ENCODE results near the gene ZDHHC14.
"Not testable (repeated sequence)": the region's sequence is repeated elsewhere in the genome, so short reads cannot be mapped to it uniquely, and the experiment has no call there.

Gene ZDHHC14

GRCh38 chr6:157552820-157553485 lies 172.0 kb downstream of the ZDHHC14 start:
- H3K4me3 ChIP-seq, result no peak overlapping the region
- peaks cover 3% of the 10 kb centered on the region; the same call in 1 of the 2 replicates for H3K9me3 ChIP-seq
- no peak for TF ChIP-seq Cebpa-rat (IDR thresholded peaks at IDR 0.05)
- no peaks in the 10 kb centered on the region for H3K36me3 ChIP-seq
- no peaks in the 10 kb centered on the region for H3K27me3 ChIP-seq
- no peak overlapping the region for H3K27ac ChIP-seq
- no peak overlapping the region for H3K4me2 ChIP-seq
- no peaks in the 10 kb centered on the region for H4K20me1 ChIP-seq
- peaks cover 37% of the 10 kb centered on the region for H3K4me1 ChIP-seq
- H3K9ac ChIP-seq, result no peak overlapping the region

GRCh38 chr6:157554747-157555146 lies 173.8 kb downstream of the ZDHHC14 start:
- H3K4me3 ChIP-seq, result no peak overlapping the region
- H3K27me3 ChIP-seq, result no peaks in the 10 kb centered on the region
- H3K4me2 ChIP-seq, result no peak overlapping the region
- H3K9me3 ChIP-seq, result no peaks in the 10 kb centered on the region
- TF ChIP-seq Cebpa-rat (IDR thresholded peaks at IDR 0.05), result no peak
- H3K27ac ChIP-seq, result no peak overlapping the region
- H3K9ac ChIP-seq, result no peak overlapping the region
- no peaks in the 10 kb centered on the region for H3K36me3 ChIP-seq
- H3K4me1 ChIP-seq, result peaks cover 26% of the 10 kb centered on the region
- H4K20me1 ChIP-seq, result no peaks in the 10 kb centered on the region

- H3K27ac ChIP-seq, result no peak overlapping the region
- H3K27me3 ChIP-seq, result no peaks in the 10 kb centered on the region
- H3K9ac ChIP-seq, result no peak overlapping the region
- H4K20me1 ChIP-seq, result no peaks in the 10 kb centered on the region
- no peak overlapping the region for H3K4me3 ChIP-seq
- TF ChIP-seq Cebpa-rat (IDR thresholded peaks at IDR 0.05), result no peak
- H3K4me1 ChIP-seq, result peaks cover 20% of the 10 kb centered on the region
- no peaks in the 10 kb centered on the region for H3K36me3 ChIP-seq
- no peak overlapping the region for H3K4me2 ChIP-seq
- no peaks in the 10 kb centered on the region for H3K9me3 ChIP-seq
Measured at GRCh38 chr6:157555455-157556143, 174.6 kb downstream of the ZDHHC14 start.

GRCh38 chr6:157556144-157556645 lies 175.2 kb downstream of the ZDHHC14 start:
- Histone ChIP-seq H3K27ac (peak overlapping the region; percentile 39; the same call in 1 of the 2 replicates), H3K4me1 (peaks cover 20% of the 10 kb centered on the region), H3K4me2 (peak overlapping the region; percentile 74), H3K27me3 (no peaks in the 10 kb centered on the region), H3K9ac (no peak overlapping the region), H3K36me3 (no peaks in the 10 kb centered on the region), H3K4me3 (no peak overlapping the region), H4K20me1 (no peaks in the 10 kb centered on the region), H3K9me3 (no peaks in the 10 kb centered on the region)
- TF ChIP-seq Cebpa-rat (IDR thresholded peaks at IDR 0.05), result no peak

GRCh38 chr6:157556671-157557430 lies 175.9 kb downstream of the ZDHHC14 start:
- TF ChIP-seq Cebpa-rat (IDR thresholded peaks at IDR 0.05), result no peak
- H3K4me3 ChIP-seq, result no peak overlapping the region
- no peak overlapping the region for H3K9ac ChIP-seq
- H3K36me3 ChIP-seq, result no peaks in the 10 kb centered on the region
- H3K27me3 ChIP-seq, result no peaks in the 10 kb centered on the region
- H3K4me2 ChIP-seq, result peak overlapping the region; percentile 74
- H3K9me3 ChIP-seq, result no peaks in the 10 kb centered on the region
- no peaks in the 10 kb centered on the region for H4K20me1 ChIP-seq
- H3K27ac ChIP-seq, result peak overlapping the region; percentile 39
- H3K4me1 ChIP-seq, result peaks cover 26% of the 10 kb centered on the region

- no peak overlapping the region; the same call in 1 of the 2 replicates for H3K27ac ChIP-seq
- H4K20me1 ChIP-seq, result no peaks in the 10 kb centered on the region
- H3K4me2 ChIP-seq, result peak overlapping the region; percentile 74
- H3K9me3 ChIP-seq, result no peaks in the 10 kb centered on the region
- peaks cover 33% of the 10 kb centered on the region for H3K4me1 ChIP-seq
- no peak overlapping the region for H3K9ac ChIP-seq
- no peaks in the 10 kb centered on the region for H3K36me3 ChIP-seq
- H3K27me3 ChIP-seq, result no peaks in the 10 kb centered on the region
- no peak for TF ChIP-seq Cebpa-rat (IDR thresholded peaks at IDR 0.05)
- H3K4me3 ChIP-seq, result no peak overlapping the region
Measured at GRCh38 chr6:157557559-157557958, 176.6 kb downstream of the ZDHHC14 start.

- Histone ChIP-seq H3K27ac (no peak overlapping the region), H3K36me3 (no peaks in the 10 kb centered on the region), H3K9me3 (no peaks in the 10 kb centered on the region), H3K27me3 (no peaks in the 10 kb centered on the region), H3K4me3 (no peak overlapping the region), H3K4me1 (peaks cover 37% of the 10 kb centered on the region), H3K9ac (no peak overlapping the region), H4K20me1 (no peaks in the 10 kb centered on the region), H3K4me2 (peak overlapping the region; percentile 74)
- no peak for TF ChIP-seq Cebpa-rat (IDR thresholded peaks at IDR 0.05)
Measured at GRCh38 chr6:157558049-157558448, 177.1 kb downstream of the ZDHHC14 start.

- Histone ChIP-seq H3K9ac (no peak overlapping the region), H3K9me3 (no peaks in the 10 kb centered on the region), H3K4me3 (no peak overlapping the region), H4K20me1 (no peaks in the 10 kb centered on the region), H3K27me3 (no peaks in the 10 kb centered on the region), H3K27ac (no peak overlapping the region), H3K36me3 (no peaks in the 10 kb centered on the region), H3K4me1 (peaks cover 43% of the 10 kb centered on the region), H3K4me2 (no peak overlapping the region)
- TF ChIP-seq Cebpa-rat (IDR thresholded peaks at IDR 0.05), result no peak
Measured at GRCh38 chr6:157558487-157559200, 177.7 kb downstream of the ZDHHC14 start.

- Histone ChIP-seq H3K9ac (no peak overlapping the region), H3K4me1 (peaks cover 49% of the 10 kb centered on the region), H3K4me2 (no peak overlapping the region), H3K4me3 (no peak overlapping the region), H4K20me1 (no peaks in the 10 kb centered on the region), H3K27ac (no peak overlapping the region), H3K9me3 (no peaks in the 10 kb centered on the region), H3K36me3 (no peaks in the 10 kb centered on the region), H3K27me3 (no peaks in the 10 kb centered on the region)
- no peak for TF ChIP-seq Cebpa-rat (IDR thresholded peaks at IDR 0.05)
Measured at GRCh38 chr6:157559201-157559756, 178.3 kb downstream of the ZDHHC14 start.

GRCh38 chr6:157560063-157560462 lies 179.1 kb downstream of the ZDHHC14 start:
- H3K27ac ChIP-seq, H3K36me3 ChIP-seq, H3K27me3 ChIP-seq, H3K9me3 ChIP-seq, H3K4me3 ChIP-seq, H3K9ac ChIP-seq, H3K4me2 ChIP-seq, H4K20me1 ChIP-seq: not testable (repeated sequence)
- peaks cover 53% of the 10 kb centered on the region for H3K4me1 ChIP-seq
